GM12873 (cell line): ENCODE measurements around the gene RBPJ.

ENCODE experiments used
- TF ChIP-seq, protein P1 (sequence below): IDR thresholded peaks from 2 replicates; pipeline ENCODE4 v1.5.1; 2012; ENCODE audit warnings: low read depth, mild to moderate bottlenecking, moderate library complexity, low read length, control low read depth; ENCODE audit not compliant: insufficient read depth; ENCODE audit errors: missing control alignments

Gene RBPJ

DNA sequence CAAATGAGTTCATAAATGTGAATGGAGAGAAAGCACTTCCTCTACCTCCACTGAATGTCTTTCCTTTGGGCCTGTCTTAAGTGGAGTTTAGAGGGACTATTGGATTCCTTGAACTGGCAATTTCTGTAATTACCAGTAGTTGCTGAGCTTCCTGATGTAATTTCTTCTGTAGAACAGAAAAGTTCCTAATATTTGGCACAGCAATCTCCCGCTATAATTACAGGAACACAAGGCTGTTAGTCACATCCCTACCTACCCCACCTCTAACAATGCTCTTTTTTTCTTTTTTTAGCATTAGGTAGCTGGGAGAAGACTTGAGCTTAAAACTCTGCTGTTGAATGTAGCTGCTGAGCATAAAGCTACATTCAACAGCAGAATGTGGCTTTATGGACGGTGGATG is 24.8 kb upstream of the RBPJ start:
- TF ChIP-seq, protein P1, sequence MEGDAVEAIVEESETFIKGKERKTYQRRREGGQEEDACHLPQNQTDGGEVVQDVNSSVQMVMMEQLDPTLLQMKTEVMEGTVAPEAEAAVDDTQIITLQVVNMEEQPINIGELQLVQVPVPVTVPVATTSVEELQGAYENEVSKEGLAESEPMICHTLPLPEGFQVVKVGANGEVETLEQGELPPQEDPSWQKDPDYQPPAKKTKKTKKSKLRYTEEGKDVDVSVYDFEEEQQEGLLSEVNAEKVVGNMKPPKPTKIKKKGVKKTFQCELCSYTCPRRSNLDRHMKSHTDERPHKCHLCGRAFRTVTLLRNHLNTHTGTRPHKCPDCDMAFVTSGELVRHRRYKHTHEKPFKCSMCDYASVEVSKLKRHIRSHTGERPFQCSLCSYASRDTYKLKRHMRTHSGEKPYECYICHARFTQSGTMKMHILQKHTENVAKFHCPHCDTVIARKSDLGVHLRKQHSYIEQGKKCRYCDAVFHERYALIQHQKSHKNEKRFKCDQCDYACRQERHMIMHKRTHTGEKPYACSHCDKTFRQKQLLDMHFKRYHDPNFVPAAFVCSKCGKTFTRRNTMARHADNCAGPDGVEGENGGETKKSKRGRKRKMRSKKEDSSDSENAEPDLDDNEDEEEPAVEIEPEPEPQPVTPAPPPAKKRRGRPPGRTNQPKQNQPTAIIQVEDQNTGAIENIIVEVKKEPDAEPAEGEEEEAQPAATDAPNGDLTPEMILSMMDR: no peak

DNA sequence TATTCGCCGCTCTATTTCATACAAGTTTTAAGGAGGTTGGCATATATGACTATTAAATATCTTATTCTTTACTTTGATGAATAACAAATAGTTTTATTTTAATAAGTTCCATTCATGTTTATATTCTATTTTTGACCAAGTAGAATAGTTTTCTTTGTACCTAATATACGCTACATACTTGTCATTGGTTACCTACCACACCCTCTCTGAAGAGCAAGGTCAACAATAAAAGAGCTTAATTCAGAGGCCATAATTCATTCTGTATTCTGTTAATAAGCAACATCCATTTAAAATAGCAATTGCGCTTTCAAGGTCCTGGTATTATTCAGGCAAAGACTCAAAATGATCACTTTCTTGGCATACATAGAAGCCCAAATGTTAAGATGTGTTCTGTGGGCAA is 24.3 kb upstream of the RBPJ start:
- TF ChIP-seq, protein P1: no peak

DNA sequence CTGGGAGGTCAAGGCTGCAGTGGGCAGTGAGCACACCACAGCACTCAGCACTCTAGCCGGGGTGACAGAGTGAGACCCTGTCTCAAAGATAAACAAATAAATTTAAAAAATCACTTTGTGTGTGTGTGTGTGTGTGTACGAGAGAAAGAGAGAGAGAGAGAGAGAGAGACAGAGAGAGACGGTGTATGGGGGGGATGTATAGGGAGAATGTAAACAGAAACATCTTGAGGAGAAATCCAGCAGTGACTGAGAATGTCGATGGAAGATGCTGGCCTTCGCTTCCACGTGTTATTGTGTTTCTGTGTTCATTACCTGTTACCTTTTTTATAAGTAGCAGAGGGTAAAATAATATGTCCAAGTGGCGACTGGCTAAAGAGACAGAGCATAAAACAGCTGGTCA is 23.6 kb upstream of the RBPJ start:
- TF ChIP-seq, protein P1: no peak

DNA sequence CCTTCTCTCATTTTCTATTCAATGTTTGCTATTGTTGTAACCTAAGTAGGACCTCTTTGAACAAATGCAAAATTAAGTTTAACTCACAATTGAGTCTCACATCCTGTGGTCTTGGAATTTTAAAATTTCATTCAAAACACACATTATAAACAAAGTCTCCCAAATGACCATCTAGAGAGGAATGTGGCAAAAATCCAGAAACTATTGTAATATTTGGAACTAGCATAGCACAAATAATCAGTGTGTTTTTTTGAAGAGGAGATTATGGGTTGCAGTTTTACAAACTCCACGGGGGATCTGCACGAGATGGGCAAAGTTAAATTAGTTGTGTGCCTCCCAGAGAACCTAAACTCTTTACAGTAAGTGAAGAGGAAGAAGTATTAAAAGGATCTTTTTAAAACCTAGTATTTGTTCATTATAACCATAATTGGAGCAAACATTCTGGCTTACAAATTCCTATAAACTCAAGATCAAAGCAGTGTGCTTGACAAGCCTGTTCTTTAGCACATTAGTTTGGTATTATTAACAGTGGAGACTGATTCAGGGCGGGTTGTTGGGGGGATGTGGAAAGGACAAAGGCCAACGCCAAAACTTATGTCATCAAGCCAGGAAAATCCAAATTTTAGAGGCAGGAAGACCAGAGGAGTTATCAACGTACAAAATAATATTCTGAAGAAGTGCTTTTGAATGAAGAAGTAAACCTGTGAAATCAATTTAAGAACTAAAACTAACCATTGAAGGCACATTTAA is 22.4 kb upstream of the RBPJ start:
- TF ChIP-seq, protein P1: no peak

DNA sequence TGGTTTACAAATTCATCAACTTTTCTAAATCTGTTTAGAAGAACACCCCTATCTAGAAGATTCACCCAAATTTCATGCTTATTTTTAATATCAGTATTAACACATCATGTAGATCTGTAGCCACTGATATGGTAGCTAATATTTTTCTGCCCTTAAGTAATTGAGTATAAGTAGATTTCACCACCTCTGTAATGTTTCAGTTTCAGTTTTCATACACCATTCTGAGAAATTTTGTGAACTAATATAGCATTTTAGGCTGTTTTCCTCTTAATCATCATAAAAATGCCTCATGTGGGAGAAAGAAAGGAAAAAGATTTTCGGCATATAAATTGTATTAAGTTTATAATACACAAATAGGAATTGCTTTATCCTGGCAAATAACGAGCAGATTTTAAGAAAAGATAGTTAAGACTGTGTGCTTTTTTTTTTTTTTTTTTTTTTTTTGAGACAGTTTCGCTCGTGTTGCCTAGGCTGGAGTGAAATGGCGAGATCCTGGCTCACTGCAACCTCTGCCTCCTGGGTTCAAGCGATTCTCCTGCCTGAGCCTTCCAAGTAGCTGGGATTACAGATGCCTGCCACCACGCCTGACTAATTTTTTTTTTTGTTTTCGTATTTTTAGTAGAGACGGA is 21.4 kb upstream of the RBPJ start:
- TF ChIP-seq, protein P1: no peak

DNA sequence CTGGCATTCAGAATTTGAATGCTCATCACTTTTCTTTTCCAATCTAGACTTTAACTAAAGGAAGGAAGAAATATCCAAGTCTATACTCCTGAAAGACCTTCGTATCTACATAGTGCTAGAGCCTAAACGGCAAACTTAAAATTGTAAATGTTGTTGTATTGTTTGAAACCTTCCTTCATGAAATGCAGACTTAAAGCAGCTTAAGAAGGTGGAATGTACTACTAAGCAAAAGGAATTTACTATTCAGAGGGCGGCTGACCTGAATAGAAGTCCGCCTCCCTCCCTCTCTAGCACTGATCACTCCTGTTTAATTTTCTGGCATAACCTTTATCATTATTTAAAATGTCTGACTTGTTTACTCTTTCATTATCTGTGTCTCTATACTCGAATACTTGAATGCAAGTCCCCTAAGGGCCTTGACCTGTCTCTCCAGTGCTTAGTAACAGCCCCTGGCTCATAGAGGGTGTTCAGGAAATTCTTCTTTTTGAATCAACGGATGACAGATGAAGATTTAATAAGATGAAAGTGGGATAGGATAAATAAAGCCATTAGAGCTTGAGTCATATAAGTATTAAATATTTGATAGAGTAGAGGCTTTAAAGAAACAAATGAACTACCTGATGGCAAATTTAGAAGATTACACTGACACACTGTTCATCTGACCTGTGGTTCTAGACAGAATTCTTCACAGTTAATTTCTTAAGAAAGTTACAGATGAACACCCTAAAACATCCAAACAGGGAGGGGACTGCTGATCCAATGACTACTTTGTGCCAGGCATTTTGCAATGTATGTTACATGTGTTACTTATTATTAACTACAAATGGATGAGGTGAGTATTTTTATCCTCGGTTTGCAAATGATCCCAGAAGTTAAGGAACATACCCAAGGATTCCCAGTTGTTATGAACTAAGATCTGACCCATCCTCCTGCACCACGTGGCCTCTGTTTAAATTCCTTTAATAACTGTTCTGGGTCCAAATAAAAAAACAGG is 20.2 kb upstream of the RBPJ start:
- TF ChIP-seq, protein P1: no peak
